Glutamatergic neuron (in vitro differentiated cells): ENCODE results near the gene ST6GALNAC3. TPM values are rescaled to one million over a fixed set of nuclear protein-coding genes. Genes with fewer than 3 reads are reported as not detected.

Experiments
- DNase-seq: peaks from one replicate; pipeline ENCODE4 v3.0.0; 2022
- H3K27ac Mint-ChIP-seq: one replicate; pipeline ENCODE4 v1.8.0; 2020; ENCODE audit warnings: mild to moderate bottlenecking, mixed read lengths, inconsistent platforms; ENCODE audit not compliant: unreplicated experiment
- H3K27me3 Mint-ChIP-seq: one replicate; pipeline ENCODE4 v1.8.0; 2020; ENCODE audit warnings: mild to moderate bottlenecking, moderate library complexity, mixed read lengths, inconsistent platforms; ENCODE audit not compliant: unreplicated experiment
- H3K36me3 Mint-ChIP-seq: one replicate; pipeline ENCODE4 v1.8.0; 2020; ENCODE audit warnings: mild to moderate bottlenecking, mixed read lengths, inconsistent platforms; ENCODE audit not compliant: unreplicated experiment
- H3K4me1 Mint-ChIP-seq: one replicate; pipeline ENCODE4 v1.8.0; 2020; ENCODE audit warnings: mild to moderate bottlenecking, low read depth, mixed read lengths, inconsistent platforms; ENCODE audit not compliant: unreplicated experiment
- H3K4me3 Mint-ChIP-seq: one replicate; pipeline ENCODE4 v1.8.0; 2020; ENCODE audit warnings: mild to moderate bottlenecking, mixed read lengths, inconsistent platforms; ENCODE audit not compliant: unreplicated experiment
- H3K9me3 Mint-ChIP-seq: one replicate; pipeline ENCODE4 v1.8.0; 2020; ENCODE audit warnings: mild to moderate bottlenecking, moderate library complexity, mixed read lengths, inconsistent platforms; ENCODE audit not compliant: unreplicated experiment
- total RNA-seq: library from RNA; stranded (reverse); fragmentation: NEBNext Ultra II Directional; extraction: Animal tissue kit (Norgen Biotek cat#: 25700); gene quantifications from one replicate; pipeline ENCODE4 v1.2.1, GENCODE V29; 2021; ENCODE audit not compliant: unreplicated experiment
- TF ChIP-seq, protein P1 (sequence below): fragments of 200-600 bp; sonication (generic); IDR thresholded peaks from one replicate; pipeline ENCODE4 v1.5.0; 2021; ENCODE audit not compliant: partially characterized antibody, unreplicated experiment

The ST6GALNAC3 gene
- total RNA-seq, 1 donor from 2014 or later: 6.5 TPM

DNA sequence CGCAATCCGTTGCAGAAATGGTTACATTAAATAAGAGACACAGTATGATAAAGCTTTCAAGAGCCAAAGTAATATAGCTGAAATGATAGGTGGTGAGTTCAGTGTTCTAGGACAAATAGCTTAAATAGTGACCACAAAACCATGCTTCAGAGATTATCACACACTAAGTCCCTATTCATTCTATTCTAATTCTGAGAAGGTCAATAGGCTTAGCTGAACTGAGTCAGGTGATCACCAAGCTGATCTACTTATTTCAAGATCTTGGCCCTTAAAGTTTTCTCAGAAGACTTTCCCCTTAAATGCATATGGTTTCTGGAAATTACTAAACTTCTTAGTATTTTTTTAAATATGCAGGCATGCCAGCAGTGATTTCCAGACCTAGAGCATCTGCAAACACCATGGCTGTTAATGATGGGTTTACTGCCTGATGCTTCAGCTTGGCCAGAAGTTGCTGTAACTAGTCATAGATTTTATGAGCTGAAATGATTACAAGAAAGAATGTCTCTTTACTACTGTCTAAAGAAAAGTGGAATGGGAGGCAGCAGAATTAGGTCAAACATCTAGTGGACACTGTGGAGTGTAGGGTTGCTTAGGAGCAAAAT lies 242.9 kb downstream of the ST6GALNAC3 start:
- Mint-ChIP-seq H3K36me3 (no peaks in the 10 kb centered on the region), H3K4me3 (no peak overlapping the region), H3K4me1 (peaks cover 9% of the 10 kb centered on the region)

GRCh38 chr1:76330991-76331603 lies 256.6 kb downstream of the ST6GALNAC3 start:
- Mint-ChIP-seq H3K9me3 (peaks cover 1% of the 10 kb centered on the region), H3K36me3 (no peaks in the 10 kb centered on the region)

More for the DNA sequence above, 242.9 kb downstream of the ST6GALNAC3 start:
- TF ChIP-seq, protein P1, sequence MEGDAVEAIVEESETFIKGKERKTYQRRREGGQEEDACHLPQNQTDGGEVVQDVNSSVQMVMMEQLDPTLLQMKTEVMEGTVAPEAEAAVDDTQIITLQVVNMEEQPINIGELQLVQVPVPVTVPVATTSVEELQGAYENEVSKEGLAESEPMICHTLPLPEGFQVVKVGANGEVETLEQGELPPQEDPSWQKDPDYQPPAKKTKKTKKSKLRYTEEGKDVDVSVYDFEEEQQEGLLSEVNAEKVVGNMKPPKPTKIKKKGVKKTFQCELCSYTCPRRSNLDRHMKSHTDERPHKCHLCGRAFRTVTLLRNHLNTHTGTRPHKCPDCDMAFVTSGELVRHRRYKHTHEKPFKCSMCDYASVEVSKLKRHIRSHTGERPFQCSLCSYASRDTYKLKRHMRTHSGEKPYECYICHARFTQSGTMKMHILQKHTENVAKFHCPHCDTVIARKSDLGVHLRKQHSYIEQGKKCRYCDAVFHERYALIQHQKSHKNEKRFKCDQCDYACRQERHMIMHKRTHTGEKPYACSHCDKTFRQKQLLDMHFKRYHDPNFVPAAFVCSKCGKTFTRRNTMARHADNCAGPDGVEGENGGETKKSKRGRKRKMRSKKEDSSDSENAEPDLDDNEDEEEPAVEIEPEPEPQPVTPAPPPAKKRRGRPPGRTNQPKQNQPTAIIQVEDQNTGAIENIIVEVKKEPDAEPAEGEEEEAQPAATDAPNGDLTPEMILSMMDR: no peak
- Mint-ChIP-seq H3K27me3 (no peaks in the 10 kb centered on the region), H3K27ac (no peak overlapping the region), H3K9me3 (no peaks in the 10 kb centered on the region)
- DNase-seq: no peak

DNA sequence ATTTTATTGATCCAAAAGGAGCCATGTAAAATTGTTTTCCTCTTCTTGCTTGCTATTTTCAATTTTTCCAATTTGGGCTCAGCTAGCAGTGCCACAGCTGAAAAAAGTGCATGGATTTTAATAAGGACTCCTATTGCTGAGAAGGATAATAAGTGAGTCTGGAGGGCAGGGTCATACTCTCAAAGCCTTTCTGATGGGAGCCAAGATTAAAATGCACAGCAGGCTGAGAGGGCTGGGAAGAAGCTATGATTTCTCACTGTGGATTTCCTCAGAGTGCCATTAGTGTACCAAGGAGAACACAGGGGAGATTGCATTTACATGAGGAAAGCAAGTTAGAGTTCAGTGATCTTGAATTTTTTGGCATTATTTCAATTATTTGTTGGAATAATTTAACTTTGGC lies 261.3 kb downstream of the ST6GALNAC3 start:
- no peaks in the 10 kb centered on the region for H3K27me3 Mint-ChIP-seq
- no peaks in the 10 kb centered on the region for H3K9me3 Mint-ChIP-seq
- H3K36me3 Mint-ChIP-seq: no peaks in the 10 kb centered on the region
- peaks cover 15% of the 10 kb centered on the region for H3K4me1 Mint-ChIP-seq
- TF ChIP-seq, protein P1: no peak
- no peak overlapping the region for H3K4me3 Mint-ChIP-seq
- DNase-seq: no peak
- H3K27ac Mint-ChIP-seq: no peak overlapping the region

More at GRCh38 chr1:76330991-76331603, 256.6 kb downstream of the ST6GALNAC3 start:
- DNase-seq: peak; percentile 42
- Mint-ChIP-seq H3K27me3 (no peaks in the 10 kb centered on the region), H3K4me1 (peaks cover 15% of the 10 kb centered on the region), H3K27ac (no peak overlapping the region), H3K4me3 (no peak overlapping the region)
- TF ChIP-seq, protein P1: peak; percentile 97

DNA sequence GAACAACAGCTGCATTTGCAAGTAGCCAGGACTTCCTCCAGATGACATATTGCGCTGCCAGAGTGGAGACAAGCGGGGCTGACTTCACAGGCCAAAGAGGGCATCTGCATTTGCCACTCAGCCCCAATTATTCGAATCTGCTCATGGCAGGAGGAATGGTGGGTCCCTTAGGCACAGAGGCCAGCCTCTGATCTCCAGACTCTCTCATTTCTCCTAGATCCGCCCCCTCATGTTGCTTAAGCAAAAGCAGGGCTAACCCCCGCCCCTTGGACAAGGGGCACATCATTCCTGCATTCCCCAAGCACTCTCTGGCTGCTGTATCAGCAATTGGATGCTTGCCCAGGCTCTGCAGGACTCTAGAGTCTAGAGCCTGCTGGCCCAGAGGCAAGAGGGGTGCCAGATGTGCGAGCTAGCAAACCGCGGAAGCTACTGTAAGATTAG lies 262.4 kb downstream of the ST6GALNAC3 start:
- H3K27me3 Mint-ChIP-seq: no peaks in the 10 kb centered on the region
- TF ChIP-seq, protein P1: no peak

More for the DNA sequence above, 262.4 kb downstream of the ST6GALNAC3 start:
- no peak overlapping the region for H3K4me3 Mint-ChIP-seq
- H3K9me3 Mint-ChIP-seq: no peaks in the 10 kb centered on the region
- H3K4me1 Mint-ChIP-seq: peaks cover 6% of the 10 kb centered on the region
- no peak overlapping the region for H3K27ac Mint-ChIP-seq
- DNase-seq: no peak
- H3K36me3 Mint-ChIP-seq: no peaks in the 10 kb centered on the region
